ENCODE data around the gene RNF217. TPM values are rescaled to one million over a fixed set of nuclear protein-coding genes. Genes with fewer than 3 reads are reported as not detected.
"Not testable (repeated sequence)": the region's sequence is repeated elsewhere in the genome, so short reads cannot be mapped to it uniquely, and the experiment has no call there.

The RNF217 gene
- total RNA-seq, 1 experiment from 2014 or later: 13.6 TPM

GRCh38 chr6:125013938-125014660 is 51.9 kb downstream of the RNF217 start:
- peak; percentile 18 for DNase-seq (ENCODE audit: low read depth)

GRCh38 chr6:125014661-125014957 is 52.4 kb downstream of the RNF217 start:
- DNase-seq (ENCODE audit: low read depth): no peak

DNA sequence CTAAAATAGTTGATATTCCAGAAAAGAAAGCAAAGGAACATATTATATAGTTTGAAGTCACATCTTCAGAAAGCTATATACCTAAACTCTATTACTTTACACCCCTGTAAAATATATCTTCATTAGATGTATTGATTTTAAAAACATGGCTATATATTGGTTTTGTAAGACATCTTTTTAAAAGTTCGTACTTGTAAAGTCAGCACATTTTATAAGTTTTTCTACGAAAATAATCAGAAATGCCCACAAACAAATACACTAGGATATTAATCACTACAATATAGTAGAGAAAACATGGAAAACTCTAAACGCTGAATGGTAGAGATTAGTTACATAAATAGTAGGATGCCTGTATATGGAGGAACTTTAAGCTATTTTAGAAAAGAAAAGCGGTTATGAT is 52.9 kb downstream of the RNF217 start:
- DNase-seq (ENCODE audit: low read depth): no peak

GRCh38 chr6:125018136-125018535 is 55.9 kb downstream of the RNF217 start:
- no peak for DNase-seq (ENCODE audit: low read depth)

DNA sequence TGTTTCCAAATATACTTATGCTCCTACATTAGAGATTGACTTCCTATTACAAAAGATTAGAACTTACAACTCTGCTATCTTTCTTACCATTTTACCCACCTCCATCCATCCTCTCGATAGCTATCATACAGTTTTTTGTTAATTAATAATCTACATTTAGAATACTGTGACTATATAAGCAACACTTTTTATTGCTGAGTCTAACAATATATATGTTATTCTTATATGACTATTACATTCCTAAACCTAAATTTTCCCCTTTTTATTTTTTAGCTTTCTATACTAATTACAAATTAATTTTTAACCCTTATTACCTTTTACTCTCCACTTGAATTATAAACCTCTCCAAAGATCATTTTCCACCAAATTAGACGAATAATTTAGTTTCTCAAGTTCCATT is 57.0 kb downstream of the RNF217 start:
- no peak for DNase-seq (ENCODE audit: low read depth)

GRCh38 chr6:125019918-125020317 is 57.7 kb downstream of the RNF217 start:
- DNase-seq (ENCODE audit: low read depth): no peak

DNA sequence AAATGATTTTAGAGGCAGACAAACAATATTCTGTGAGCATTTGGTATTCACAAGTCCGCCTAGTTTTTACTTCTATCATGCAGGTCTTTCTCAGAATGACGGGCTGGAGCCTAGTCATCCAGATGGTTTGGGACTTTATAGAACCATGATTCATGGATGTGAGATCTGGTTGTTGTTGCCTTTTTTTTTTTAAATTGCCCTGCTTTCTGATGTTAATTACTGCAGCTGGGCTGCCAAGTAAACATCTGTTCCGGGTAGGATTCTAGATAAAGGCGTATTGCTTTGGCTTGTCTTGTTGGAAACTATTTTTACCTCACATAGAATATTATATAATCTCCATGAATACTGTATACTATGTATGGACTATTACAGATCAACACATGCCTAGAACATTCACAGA is 58.1 kb downstream of the RNF217 start:
- no peak for DNase-seq (ENCODE audit: low read depth)

GRCh38 chr6:125022391-125022989 is 60.3 kb downstream of the RNF217 start:
- DNase-seq (ENCODE audit: low read depth): no peak

GRCh38 chr6:125025164-125025854 is 63.1 kb downstream of the RNF217 start:
- no peak for DNase-seq (ENCODE audit: low read depth)

DNA sequence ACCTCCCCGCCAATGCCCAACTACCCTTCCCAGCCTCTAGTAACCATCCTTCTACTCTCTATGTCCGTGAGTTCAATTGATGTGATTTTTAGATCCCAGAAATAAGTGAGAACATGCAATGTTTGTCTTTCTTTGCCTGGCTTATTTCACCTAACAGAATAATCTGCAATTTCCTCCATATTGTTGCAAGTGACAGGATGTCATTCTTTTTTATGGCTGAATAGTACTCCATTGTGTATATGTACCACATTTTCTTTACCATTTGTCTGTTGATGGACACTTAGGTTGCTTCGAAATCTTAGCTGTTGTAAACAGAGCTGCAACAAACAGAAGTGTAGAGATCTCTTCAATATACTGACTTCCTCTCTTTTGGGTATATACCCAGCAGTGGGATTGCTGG is 65.0 kb downstream of the RNF217 start:
- DNase-seq (ENCODE audit: low read depth): no peak

GRCh38 chr6:125030969-125031368 is 68.7 kb downstream of the RNF217 start:
- no peak for DNase-seq (ENCODE audit: low read depth)

GRCh38 chr6:125031385-125031784 is 69.1 kb downstream of the RNF217 start:
- DNase-seq (ENCODE audit: low read depth): no peak

GRCh38 chr6:125034929-125035328 is 72.7 kb downstream of the RNF217 start:
- DNase-seq (ENCODE audit: low read depth): not testable (repeated sequence)

- not testable (repeated sequence) for DNase-seq (ENCODE audit: low read depth)
These were observed 74.2 kb downstream of the RNF217 start for GRCh38 chr6:125036486-125036885.

DNA sequence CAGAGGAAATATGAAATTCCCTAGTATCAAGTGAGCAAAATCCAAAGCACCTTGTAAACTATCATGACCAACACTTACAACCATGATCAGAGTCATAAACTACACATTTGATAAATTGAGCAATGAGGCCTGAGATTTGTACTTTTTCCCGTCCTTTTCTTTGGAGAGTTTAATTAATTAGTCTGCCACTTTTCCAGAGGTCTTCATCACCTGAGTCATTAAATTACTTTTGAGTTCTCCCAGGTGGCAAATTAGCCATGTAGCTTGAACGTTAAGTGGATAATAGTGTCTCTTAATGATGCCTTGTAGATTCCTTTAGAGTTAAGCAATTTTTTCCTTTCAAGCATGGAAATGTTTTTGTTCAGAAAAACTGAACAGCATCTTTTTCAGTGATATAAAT is 75.6 kb downstream of the RNF217 start:
- DNase-seq (ENCODE audit: low read depth): no peak

DNA sequence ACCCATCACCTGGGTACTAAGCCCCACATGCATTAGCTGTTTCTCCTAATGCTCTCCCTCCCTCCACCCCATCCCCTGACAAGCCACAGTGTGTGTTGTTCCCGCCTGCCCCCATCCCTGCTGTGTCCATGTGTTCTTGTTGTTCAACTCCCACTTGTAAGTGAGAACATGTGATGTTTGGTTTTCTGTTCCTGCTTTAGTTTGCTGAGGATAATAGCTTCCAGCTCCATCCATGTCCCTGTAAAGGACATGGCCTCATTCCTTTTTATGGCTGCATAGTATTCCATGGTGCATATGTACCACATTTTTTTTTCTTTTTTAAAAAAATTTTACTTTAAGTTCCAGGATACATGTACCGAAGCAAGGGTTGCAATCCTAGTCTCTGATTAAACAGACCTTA is 76.7 kb downstream of the RNF217 start:
- no peak for DNase-seq (ENCODE audit: low read depth)

DNA sequence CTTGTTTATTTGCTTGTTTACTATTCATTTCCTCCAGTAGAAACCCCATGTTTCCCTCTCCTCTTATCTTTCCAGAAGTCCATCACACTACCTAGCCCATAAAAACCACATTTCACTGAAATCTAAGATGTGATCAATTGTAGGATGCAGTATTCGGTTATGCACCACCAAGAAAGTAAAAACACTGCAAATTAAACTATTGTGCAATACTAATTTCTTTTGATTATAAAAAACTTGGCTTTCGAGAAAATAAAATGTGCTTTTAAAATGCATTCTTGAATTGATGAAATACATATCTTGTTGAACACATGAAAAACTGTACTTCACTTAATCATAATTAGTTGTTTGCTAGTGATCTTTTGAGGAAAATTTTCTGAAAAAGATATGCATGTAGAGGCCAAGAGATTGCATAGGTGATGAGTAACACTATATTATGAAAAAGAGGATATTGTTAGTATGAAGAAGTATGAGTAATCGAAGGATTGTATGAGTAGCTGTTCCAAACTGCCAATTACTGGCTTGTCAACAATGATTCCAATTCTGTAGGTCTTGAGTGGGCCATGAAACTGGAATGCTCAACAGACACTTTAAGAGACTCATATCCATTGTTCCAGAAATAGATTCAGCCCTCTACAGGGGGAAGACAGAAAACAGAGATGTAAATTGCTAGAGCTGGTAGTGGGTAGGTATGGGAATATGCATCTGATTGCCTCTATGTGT is 79.7 kb downstream of the RNF217 start:
- no peak for DNase-seq (ENCODE audit: low read depth)

- DNase-seq (ENCODE audit: low read depth): no peak
These were observed 81.8 kb downstream of the RNF217 start for GRCh38 chr6:125044066-125044465.

- DNase-seq (ENCODE audit: low read depth): no peak
These were observed 82.4 kb downstream of the RNF217 start for GRCh38 chr6:125044667-125045066.

- no peak for DNase-seq (ENCODE audit: low read depth)
These were observed 84.1 kb downstream of the RNF217 start for GRCh38 chr6:125046107-125046925.

DNA sequence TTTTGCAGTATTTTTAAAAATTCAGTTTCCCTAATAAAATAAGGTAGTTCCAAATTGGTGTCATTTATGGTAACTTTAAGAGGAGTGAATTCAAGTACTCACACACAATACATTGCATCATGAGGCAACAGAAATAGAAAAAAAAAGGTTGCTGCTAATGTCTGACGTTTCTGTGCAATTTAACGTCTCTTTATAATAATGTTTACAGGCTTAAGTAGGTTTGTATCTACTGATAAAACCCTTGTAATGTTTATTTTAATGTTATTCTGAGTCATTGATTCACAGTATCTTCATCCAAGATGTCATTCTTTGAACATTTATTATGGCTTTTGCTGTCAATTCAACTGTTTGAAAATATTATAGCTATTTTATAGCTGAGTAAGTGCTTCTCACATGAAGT is 86.0 kb downstream of the RNF217 start:
- DNase-seq (ENCODE audit: low read depth): no peak
